HG03196 (cell line): Measurements from ENCODE around the gene PRDM4.
"Not testable (repeated sequence)": the region's sequence is repeated elsewhere in the genome, so short reads cannot be mapped to it uniquely, and the experiment has no call there.

Experiments used
- ATAC-seq: cut with Tn5 transposase; IDR thresholded peaks from one replicate; pipeline ENCODE4 v1.9.1; 2021; ENCODE audit not compliant: unreplicated experiment

PRDM4 gene

DNA sequence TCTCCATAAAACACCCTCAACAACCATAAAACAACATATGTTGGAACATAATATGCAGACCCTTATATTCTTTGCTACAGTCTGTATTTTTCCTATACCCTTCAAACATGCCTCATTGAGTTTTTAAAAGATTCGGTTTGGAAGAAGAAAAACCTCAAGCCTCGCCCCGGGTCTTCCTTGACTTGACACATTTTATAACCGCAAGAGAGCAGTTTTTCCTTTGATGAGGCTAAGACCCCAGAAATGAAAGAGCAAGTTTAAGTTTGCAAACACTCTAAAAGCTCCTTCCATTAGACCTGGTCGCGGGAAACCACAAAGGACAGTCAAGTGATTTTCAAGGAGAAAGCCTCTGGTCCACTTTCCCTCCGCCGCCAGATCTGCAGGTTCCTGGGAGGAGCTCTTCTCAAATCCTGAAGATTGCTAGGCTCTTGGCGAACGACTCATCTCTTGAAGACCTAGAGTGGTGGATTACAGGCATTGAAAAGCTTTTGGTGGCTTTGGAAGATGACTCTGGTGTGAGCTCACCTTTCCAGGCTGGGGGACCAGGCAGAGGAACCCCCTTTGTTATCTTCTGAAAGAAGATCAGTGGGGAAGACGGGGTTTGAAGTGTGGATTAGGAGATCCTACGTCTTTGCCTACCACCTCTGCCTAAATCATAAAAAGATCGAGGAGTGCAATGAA is 13.6 kb upstream of the PRDM4 start, which contains the start of gene ASCL4:
ASCL4 (plus strand) TSS at position 356 of the 681 bp plus-strand sequence. CDS start 515 bp downstream, outside the sequence.
- no peak for ATAC-seq

DNA sequence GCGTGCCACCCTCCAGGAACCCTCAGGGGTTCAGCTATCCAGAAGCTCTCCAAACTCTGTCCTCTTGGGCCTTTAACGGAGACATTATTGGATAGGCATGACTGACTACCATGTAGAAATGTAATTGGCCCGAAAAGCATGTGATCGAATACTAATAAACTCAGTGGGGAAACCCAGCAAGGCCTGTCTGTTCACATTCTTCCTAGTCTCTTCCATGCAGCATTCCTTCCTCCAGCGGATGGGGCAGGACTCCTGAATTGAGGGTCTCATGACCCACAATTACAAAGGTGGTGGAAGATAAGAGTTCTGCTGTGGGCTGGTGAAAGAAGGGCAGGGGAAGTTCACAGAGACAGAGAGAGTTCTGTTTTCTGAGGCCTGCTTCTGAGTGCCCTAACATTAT is 6.5 kb upstream of the PRDM4 start:
- ATAC-seq: no peak

DNA sequence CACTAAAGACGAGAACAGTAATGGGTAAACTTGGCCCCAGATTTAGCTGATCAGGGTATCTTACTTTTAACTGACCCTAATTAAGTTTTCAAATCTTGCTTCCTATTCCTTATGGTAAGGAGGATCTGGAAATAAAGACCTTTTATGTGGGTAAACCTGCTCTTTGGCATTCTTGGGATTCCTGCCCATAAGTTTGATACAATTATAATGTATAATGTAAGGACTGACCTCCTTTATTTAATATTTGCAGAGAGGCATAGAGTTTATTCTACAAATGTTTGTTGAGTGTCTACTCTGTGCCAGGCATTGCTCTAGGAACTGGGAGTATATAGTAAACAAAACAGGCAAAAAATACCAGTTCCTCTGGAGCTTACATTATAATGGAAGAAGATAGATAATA is 4.4 kb upstream of the PRDM4 start:
- ATAC-seq: no peak

DNA sequence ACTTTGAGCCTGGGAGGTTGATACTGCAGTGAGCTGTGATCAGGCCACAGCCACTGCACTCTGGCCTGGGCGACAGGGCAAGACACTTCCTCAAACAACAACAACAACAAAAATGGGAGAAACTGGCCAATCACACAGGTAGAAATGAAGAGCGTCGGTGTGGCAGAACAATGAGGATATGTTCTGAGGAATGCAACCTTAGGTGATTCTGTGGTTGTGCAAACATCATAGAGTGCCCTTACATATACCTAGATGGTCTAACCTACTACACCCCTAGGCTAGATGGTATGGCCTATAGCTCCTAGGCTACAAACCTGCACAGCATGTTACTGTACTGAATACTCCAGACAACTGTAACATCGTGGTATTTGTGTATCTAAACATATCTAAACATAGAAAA is 3.7 kb upstream of the PRDM4 start:
- ATAC-seq: no peak

DNA sequence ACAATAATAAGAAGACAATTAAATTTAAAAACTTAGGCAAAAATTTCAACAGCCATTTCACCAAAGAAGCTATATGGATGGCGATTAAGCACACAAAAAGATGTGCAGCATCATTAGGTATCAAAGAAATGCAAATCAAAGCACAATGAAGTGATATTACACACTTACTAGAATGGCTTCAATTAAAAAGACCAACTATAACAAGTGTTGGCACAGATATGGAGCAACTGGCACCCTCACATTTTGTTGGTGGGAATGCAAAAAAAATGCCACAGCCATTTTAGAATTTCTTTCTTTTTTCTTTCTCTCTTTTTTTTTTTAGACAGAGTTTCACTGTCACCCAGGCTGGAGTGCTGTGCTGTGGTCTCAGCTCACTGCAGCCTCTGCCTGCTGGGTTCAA is 1.9 kb upstream of the PRDM4 start:
- no peak for ATAC-seq

DNA sequence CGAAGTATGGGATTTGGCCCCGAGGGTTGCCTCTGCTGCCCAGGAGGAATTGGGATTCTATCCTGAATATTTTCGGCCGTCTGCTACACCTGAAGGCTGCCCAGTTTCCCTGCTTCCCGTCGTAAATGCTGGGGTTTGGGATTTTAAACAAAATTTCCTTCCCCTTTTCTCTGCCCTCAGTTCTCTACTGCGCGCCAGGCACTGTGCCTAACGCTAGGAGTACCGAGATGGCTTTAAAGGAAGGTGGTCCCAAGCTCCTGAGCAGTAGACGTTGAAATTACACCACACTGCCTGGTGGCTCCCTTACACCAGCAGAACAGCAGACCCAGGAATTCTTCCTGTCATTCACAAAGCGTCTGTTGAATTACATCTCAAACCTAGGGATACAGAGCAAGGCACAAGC is 566 bp upstream of the PRDM4 start:
- ATAC-seq: no peak

DNA sequence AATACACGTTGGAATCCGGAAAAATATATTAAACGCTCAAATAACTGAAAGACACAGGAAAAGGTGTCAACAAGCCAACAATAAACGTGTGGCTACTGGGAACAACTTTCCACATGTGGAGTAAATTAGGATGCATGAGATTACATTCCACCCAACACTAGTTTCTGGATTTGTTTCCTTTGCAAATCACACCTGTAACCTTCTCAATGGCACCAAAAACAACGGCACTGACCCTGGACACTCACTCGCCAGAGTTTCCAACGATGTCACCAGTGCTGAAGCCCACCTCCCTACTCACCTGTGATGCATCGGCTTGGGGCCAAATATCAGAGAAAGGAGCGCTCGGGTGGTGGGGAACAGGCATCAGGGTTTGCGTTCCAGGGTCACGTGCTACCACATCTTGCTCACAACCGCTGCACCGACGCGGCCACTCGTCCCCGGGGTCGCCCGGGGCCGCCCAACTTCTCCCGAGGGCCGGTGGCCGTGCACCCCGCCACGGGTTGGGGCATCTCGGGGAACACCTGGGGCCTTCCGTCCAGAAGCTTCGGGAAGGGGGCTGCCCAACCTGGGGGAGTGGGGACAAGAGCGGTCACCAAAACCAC is 629 bp downstream of the PRDM4 start:
- peak; percentile 22 for ATAC-seq

DNA sequence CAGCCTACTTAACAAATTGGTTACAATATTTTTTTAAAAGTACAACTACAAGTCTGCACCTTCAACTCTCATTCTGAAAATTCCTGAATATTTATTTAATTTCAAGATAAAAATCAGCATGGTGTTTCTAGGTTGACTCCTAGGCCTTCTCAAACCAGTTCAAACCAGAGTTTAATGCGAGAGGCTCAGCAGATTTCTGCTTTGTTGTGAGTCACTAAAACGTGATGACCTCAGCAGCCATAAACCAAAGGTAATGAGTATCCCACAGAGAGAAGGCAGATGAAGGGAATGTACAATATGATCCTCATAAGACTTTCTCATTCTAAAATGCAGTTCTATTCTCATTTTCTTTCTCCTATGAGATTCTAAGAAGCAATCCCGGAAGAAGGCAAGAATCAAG is 1.5 kb downstream of the PRDM4 start:
- ATAC-seq: no peak

DNA sequence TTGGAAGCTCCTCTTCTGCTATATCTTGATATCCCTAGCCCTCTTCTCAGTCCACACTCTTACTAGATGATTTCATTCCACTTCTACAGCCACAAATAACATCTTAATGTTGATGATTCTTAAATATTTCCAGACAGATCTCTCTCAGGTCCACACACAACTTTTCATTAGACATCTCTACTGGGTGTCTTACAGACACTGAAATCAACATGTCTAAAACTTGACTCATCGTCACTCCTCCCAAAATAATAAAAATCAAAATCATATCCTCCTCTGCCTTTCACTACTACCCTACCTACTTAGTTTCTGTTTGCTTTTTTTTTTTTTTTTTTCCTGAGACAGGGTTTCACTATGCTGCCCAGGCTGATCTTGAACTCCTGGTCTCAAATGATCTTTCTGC is 11.9 kb downstream of the PRDM4 start:
- ATAC-seq: no peak

DNA sequence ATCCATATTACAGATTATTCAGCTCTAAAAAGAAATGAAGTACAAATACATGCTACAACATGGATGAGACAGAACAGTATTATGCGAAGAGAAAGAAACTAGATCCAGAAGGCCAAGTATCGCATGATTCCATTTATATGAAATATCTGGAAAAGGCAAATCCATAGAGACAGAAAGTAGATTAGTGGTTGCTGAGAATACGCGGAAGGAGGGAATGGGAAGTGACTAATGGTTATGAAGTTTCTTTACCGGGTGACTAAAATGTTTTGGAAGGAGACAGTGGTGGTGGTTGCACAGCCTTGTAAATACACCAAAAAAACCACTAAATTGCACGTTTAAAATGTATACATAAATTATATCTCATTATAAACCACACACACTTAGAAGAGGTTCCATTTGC is 12.5 kb downstream of the PRDM4 start:
- ATAC-seq: no peak

DNA sequence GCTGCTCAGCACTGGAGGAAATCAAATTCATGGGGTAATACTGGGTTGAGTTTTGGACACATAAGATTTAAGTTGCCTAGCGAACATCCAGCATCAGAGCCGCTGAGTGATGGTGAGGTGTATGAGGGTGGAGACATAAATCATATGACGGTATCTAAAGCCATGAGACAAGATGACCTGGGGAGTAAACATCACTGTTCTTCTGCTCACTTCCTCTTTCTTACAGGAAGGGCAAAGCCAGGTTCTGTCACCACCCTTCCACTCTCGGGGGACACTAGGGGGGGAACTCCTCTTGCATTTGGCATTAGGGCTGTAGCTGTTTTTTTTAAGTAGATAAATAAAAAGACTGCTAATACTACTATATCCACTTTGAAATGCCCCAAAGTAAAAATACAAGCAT is 24.0 kb downstream of the PRDM4 start:
- ATAC-seq: peak; percentile 87

DNA sequence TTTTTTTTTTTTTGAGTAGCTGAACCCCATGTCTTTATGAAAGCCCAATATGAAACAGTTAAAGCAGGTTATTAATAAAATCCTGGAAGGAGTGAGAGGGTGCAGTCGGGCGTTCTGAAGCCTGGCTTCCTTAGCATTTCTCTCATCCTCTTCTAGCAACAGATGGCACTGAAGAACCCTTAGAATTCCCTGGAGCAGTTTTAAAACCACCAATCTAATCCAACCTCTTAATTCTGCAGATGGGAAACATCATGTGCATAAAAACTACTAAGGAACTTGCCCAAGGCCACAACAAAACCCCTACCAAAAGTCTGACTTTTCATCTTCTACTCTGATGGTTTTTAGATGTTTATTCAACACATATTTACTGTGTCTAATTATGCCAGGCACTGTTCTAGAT is 25.2 kb downstream of the PRDM4 start:
- no peak for ATAC-seq

DNA sequence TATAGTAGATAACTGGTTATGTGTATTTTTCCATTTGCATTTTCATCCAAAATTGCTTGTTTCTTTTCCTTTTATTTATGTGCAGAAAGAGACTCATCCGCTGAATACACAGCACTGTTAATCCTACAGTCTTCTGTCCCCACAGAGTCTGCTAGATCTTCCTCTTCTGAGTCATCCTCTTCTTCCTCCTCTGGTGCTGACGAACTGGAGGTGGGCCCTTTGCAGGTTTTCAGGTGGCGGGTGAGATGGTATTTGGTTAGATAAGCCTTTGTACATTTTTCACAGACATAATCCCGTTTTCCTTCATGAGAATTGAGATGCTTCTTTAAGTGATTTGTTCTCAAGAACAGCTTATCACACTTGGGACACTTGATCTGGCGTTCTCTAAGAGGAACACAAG is 26.8 kb downstream of the PRDM4 start:
- ATAC-seq: no peak

DNA sequence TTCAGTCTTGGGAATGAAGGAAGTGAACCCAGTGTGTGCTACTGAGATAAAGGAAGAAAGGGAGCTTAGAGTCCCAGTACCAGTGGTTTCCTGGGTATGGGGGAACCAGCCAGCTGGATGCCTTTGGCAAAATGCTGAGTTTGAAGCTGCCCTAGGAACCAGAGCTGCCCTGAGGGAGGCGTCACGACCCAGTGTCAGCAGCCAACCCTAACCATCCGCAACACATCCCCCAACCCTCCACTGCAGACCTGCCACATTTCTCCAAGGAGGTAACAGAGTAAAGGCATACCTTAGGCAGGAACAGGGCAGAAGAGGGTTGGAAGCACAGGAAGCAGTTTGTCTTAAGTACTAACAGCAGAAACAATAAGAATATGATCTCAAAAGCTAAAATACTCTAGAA is 28.6 kb downstream of the PRDM4 start:
- no peak for ATAC-seq

DNA sequence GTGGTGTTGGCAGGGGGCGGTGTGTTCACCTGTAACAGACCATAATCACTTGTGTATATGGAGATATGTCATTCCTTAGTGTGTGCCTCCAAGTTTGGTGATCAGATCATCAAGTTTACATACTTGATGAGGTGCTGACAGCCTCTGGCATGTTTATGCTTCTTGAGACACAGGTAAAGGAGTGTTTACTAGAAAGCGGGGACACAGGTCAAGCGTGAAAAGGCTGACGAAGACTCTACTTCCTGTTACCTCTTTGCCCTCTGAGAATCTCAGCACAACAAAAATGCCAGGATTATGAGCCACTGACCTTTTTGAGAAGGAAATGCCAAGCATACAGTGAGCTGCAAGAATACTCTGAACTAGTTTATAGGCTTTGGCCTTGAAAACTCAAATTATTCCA is 29.6 kb downstream of the PRDM4 start:
- no peak for ATAC-seq

DNA sequence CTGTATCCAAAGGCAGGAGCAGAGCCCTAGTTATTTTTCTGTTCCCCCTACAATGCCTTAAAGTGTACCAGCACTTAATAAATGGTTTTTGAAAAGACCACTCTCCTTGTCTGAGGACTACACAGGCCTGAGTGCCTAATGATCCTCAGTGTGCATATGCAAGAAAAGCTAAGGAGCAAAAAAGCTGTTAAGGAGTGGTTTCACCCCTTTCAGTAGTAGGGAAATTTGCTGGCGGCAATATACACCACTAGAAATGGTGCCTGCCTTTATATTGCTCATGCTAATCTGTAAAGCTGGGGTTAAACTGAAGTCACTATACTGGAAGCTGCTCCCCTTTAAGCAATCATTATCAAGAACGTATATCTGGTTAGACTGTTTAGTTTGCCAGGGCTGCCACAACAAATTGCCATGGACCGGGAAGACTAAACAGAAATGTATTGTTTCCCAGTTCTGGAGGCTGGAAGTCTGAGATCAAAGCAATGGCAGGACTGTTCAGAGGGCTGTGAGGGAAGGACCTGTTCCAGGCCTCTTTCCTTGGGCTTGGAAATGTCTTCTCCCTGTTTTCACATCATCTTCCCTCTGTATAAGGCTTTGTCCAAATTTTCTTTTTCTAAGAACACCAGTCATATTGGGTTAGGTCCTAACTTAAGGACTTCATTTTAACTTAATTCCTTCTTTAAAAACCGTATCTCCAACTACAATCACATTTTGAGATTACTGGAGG is 30.2 kb downstream of the PRDM4 start:
- no peak for ATAC-seq

DNA sequence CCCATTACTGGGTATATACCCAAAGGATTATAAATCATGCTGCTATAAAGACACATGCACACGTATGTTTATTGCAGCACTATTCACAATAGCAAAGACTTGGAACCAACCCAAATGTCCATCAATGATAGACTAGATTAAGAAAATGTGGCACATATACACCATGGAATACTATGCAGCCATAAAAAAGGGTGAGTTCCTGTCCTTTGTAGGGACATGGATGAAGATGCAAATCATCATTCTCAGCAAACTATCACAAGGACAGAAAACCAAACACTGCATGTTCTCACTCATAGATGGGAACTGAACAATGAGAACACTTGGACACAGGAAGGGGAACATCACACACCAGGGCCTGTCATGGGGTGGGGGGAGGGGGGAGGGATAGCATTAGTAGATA is 33.2 kb downstream of the PRDM4 start:
- ATAC-seq: not testable (repeated sequence)

DNA sequence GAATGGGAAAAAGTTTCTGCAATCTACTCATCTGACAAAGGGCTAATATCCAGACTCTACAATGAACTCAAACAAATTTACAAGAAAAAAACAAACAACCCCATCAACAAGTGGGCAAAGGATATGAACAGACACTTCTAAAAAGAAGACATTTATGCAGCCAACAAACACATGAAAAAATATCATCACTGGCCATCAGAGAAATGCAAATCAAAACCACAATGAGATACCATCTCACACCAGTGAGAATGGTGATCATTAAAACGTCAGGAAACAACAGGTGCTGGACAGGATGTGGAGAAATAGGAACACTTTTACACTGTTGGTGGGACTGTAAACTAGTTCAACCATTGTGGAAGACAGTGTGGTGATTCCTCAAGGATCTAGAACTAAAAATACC is 33.6 kb downstream of the PRDM4 start:
- ATAC-seq: not testable (repeated sequence)

DNA sequence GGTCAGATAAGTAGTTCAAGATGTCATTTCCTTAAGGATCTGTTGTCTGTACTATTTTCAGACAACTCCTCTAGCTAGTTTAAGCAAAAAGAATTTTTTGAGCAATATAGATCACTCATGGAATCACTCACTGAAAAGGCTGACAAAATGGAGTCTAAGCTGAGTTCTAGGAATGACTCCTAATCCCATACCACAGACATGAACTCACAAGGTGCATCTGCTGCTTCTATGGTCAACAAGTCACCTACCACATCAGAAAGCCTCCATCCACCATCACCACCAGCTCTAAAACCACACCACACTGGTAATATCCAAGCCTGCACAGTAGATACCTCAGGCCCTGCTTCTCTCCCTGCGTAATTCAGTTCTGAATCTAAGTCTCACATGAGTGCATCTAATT is 42.3 kb downstream of the PRDM4 start:
- ATAC-seq: no peak

DNA sequence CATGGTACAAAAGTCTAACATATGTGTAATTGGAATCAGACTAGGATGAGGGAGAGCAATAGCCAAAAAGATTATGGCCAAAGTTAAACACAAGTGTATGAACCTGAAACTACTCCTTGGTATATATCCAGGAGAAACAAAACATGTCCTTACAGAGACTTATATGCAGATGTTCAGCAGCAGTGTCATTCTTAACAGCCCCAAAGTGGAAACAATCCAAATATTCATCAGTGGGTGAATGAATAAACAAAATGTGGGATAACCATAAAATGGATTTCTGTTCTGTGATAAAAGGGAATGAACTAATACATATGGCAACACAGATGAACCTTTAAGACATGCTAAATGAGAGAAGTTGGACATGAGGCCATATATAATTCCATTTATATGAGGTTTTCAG is 45.2 kb downstream of the PRDM4 start:
- ATAC-seq: no peak

DNA sequence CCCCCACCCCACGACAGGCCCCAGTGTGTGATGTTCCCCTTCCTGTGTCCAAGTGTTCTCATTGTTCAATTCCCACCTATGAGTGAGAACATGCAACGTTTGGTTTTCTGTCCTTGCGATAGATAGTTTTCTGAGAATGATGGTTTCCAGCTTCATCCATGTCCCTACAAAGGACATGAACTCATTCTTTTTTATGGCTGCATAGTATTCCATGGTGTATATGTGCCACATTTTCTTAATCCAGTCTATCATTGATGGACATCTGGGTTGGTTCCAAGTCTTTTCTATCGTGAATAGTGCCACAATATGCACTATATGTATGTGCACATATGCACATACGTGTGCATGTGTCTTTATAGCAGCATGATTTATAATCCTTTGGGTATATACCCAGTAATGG is 55.4 kb downstream of the PRDM4 start:
- not testable (repeated sequence) for ATAC-seq

DNA sequence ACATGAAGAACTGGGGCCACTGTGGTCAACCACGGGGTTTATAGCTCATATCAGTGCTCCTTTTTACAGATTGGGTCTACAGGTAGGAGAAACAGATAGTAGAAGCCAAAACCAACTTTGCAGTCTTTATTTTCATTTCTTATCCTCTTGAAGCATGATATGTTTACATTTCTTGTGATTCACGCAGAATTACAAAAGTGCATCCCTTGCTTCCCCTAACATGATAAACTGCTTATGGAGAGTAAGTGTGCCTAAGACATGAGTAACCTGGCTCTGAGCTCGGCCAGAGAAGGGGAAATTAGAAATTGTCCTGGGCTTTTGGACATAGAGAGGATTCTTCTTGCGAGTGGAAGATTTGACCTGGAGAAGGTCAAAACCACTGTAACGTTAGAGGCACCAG is 56.9 kb downstream of the PRDM4 start:
- ATAC-seq: no peak
